ENCODE results near the gene DUT.

- TF ChIP-seq CTCF (IDR thresholded peaks at IDR 0.05) (no peak), POLR2A (IDR thresholded peaks at IDR 0.05) (no peak), POLR2AphosphoS5 (IDR thresholded peaks at IDR 0.05) (no peak)
These were observed 5.8 kb upstream of the DUT start for GRCh38 chr15:48325400-48325799.

All from breast epithelium (tissue), 3 donors.